Vagina (tissue), 2 donors: ENCODE data around the gene SIRT3.

Experiments used
- POLR2A ChIP-seq, 2 donors: fragments of 450-650 bp; IDR thresholded peaks; one replicate each; pipeline ENCODE4 v1.6.1; 2017; ENCODE audit warnings: antibody characterized with exemption in 2 of 2, mild to moderate bottlenecking in 2 of 2, moderate library complexity in 2 of 2
- POLR2AphosphoS5 ChIP-seq, 2 donors: sonication (generic); formaldehyde crosslinking; IDR thresholded peaks; one replicate each; pipeline ENCODE4 v1.9.0; 2017; ENCODE audit warnings: antibody characterized with exemption in 2 of 2, mild to moderate bottlenecking in 2 of 2, low read depth in 1 of 2; ENCODE audit not compliant: insufficient read depth in 1 of 2
- TF ChIP-seq, protein P1 (sequence below), 3 experiments: fragments of 450-650 bp in 2 of 3; fragments of 200-600 bp in 1 of 3; sonication (generic) in 1 of 3; IDR thresholded peaks; one replicate each; pipeline ENCODE4 v1.5.1; 2017 to 2019; ENCODE audit warnings: antibody characterized with exemption in 3 of 3, mild to moderate bottlenecking in 2 of 3, moderate library complexity in 2 of 3

DNA sequence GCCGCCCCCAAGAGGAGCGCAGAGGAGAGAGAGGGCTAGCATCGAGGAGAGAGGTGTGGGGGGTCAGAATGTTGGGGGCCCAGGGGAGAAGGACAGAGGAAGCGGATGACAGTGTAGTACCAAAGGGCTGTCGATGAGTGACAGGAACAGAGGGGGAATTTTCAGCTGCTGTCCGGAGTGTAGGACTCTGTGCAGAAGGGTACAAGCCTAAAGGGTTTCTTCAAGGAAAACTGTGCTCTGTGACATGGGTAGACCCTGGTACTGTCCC, 36.7 kb upstream of the SIRT3 start:
- TF ChIP-seq, protein P1, sequence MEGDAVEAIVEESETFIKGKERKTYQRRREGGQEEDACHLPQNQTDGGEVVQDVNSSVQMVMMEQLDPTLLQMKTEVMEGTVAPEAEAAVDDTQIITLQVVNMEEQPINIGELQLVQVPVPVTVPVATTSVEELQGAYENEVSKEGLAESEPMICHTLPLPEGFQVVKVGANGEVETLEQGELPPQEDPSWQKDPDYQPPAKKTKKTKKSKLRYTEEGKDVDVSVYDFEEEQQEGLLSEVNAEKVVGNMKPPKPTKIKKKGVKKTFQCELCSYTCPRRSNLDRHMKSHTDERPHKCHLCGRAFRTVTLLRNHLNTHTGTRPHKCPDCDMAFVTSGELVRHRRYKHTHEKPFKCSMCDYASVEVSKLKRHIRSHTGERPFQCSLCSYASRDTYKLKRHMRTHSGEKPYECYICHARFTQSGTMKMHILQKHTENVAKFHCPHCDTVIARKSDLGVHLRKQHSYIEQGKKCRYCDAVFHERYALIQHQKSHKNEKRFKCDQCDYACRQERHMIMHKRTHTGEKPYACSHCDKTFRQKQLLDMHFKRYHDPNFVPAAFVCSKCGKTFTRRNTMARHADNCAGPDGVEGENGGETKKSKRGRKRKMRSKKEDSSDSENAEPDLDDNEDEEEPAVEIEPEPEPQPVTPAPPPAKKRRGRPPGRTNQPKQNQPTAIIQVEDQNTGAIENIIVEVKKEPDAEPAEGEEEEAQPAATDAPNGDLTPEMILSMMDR (IDR thresholded peaks at IDR 0.05): no peak
- no peak for TF ChIP-seq POLR2A (IDR thresholded peaks at IDR 0.05)
- no peak for TF ChIP-seq POLR2AphosphoS5 (IDR thresholded peaks at IDR 0.05; ENCODE audit: insufficient read depth in 1 of 2, low read depth in 1 of 2)
